K562 (cell line): ENCODE data around the gene SMAGP. TPM values are rescaled to one million over a fixed set of nuclear protein-coding genes. Genes with fewer than 3 reads are reported as not detected.

Experiments
- ARHGAP35 ChIP-seq: fragments of 450-650 bp; IDR thresholded peaks from 2 replicates; pipeline ENCODE4 v1.6.1; 2018; ENCODE audit not compliant: partially characterized antibody
- ARNT ChIP-seq, 2 experiments: fragments of 450-650 bp; IDR thresholded peaks; 2 replicates each; pipeline ENCODE4 v1.6.1; 2016; ENCODE audit warnings: mild to moderate bottlenecking in 1 of 2
- FIP1L1 ChIP-seq: fragments of 200-400 bp; formaldehyde crosslinking; IDR thresholded peaks from 2 replicates; pipeline ENCODE4 v1.6.1; 2018; ENCODE audit warnings: mild to moderate bottlenecking, low read depth, low read length; ENCODE audit not compliant: poor library complexity, severe bottlenecking
- FOXA1 ChIP-seq: fragments of 450-650 bp; IDR thresholded peaks from 2 replicates; pipeline ENCODE4 v1.6.1; 2016; ENCODE audit warnings: mild to moderate bottlenecking, borderline replicate concordance
- GABPB1 ChIP-seq: sonication (generic); formaldehyde crosslinking; IDR thresholded peaks from 2 replicates; pipeline ENCODE4 v1.8.0; 2022; ENCODE audit warnings: mild to moderate bottlenecking, missing genetic modification reagents
- GTF2F1 ChIP-seq: IDR thresholded peaks from 2 replicates; pipeline ENCODE4 v1.6.1; 2011; ENCODE audit warnings: low read depth, low read length, improper control_type of control experiment
- MTA3 ChIP-seq: fragments of 450-650 bp; formaldehyde crosslinking; IDR thresholded peaks from 2 replicates; pipeline ENCODE4 v1.6.1; 2017; ENCODE audit warnings: mild to moderate bottlenecking, borderline replicate concordance
- NR3C1 ChIP-seq: sonication (generic); formaldehyde crosslinking; IDR thresholded peaks from 2 replicates; pipeline ENCODE4 v1.8.1; 2022; ENCODE audit warnings: missing genetic modification reagents
- POLR3G ChIP-seq: IDR thresholded peaks from 2 replicates; pipeline ENCODE4 v1.6.1; 2011; ENCODE audit not compliant: insufficient read length, insufficient replicate concordance; ENCODE audit errors: extremely low read depth
- PYGO2 ChIP-seq: fragments of 450-650 bp; IDR thresholded peaks from 2 replicates; pipeline ENCODE4 v1.6.1; 2016; ENCODE audit warnings: mild to moderate bottlenecking, missing genetic modification characterization, moderate library complexity, missing compliant biosample characterization
- STAG1 ChIP-seq: sonication (generic); formaldehyde crosslinking; IDR thresholded peaks from 2 replicates; pipeline ENCODE4 v1.5.0; 2020; ENCODE audit warnings: missing genetic modification reagents, borderline replicate concordance
- TEAD1 ChIP-seq, 2 experiments: fragments of 450-650 bp in 1 of 2; sonication (generic) in 1 of 2; formaldehyde crosslinking; IDR thresholded peaks; 2 replicates each; pipeline versions ENCODE4 v1.4.0 to v1.8.0; 2020 to 2022; ENCODE audit warnings: mild to moderate bottlenecking in 2 of 2, missing genetic modification reagents in 1 of 2
- U2AF1 ChIP-seq: fragments of 200-400 bp; formaldehyde crosslinking; optimal IDR thresholded peaks from 2 replicates; pipeline ENCODE3; 2017; ENCODE audit warnings: mild to moderate bottlenecking, low read depth, low read length, moderate library complexity
- ZNF561 ChIP-seq: fragments of 450-650 bp; formaldehyde crosslinking; conservative IDR thresholded peaks from 2 replicates; pipeline ENCODE4 v1.4.0; 2020; ENCODE audit warnings: mild to moderate bottlenecking, moderate library complexity
- polyA plus RNA-seq, 8 experiments: library from polyadenylated mRNA; depleted of rRNA in 4 of 8; stranded (reverse) in 5 of 8; unstranded in 3 of 8; fragments of >200 nt; fragmentation: Nextera tagmentation in 2 of 8; fragmentation: Illumina TruSeq in 1 of 8; extraction: Ambion mirVana in 2 of 8; extraction: Trizol in 1 of 8; gene quantifications; 2 replicates each; pipeline versions ENCODE4 v1.2.1 to v1.2.3, GENCODE V29; 2011 to 2014; ENCODE audit warnings: inconsistent platforms in 1 of 8, missing spikeins in 1 of 8
- total RNA-seq, 7 experiments: library from RNA; depleted of rRNA in 6 of 7; stranded (reverse); fragments of >200 nt in 6 of 7; fragmentation: Illumina TruSeq in 2 of 7; extraction: Trizol in 2 of 7; gene quantifications; 2 replicates each; pipeline versions ENCODE4 v1.2.1 to v1.2.3, GENCODE V29; 2011 to 2021; ENCODE audit warnings: low replicate concordance in 1 of 7
- TF ChIP-seq, protein P1 (sequence below): fragments of 450-650 bp; IDR thresholded peaks from 2 replicates; pipeline ENCODE4 v1.6.1; 2017; ENCODE audit warnings: antibody characterized with exemption, mild to moderate bottlenecking
- TF ChIP-seq, protein P2 (sequence below): sonication (generic); formaldehyde crosslinking; IDR thresholded peaks from 2 replicates; pipeline ENCODE4 v1.8.0; 2023; ENCODE audit warnings: mild to moderate bottlenecking, missing genetic modification reagents
- TF ChIP-seq, protein P3 (sequence below): fragments of 450-650 bp; conservative IDR thresholded peaks from 2 replicates; pipeline ENCODE4 v1.6.1; 2016; ENCODE audit warnings: missing genetic modification characterization, low read depth, mild to moderate bottlenecking, missing compliant biosample characterization, moderate library complexity
- TF ChIP-seq, protein P4 (sequence below): fragments of 250-450 bp; sonication (Bioruptor Pico); IDR thresholded peaks from 2 replicates; pipeline ENCODE4 v1.8.0; 2021; ENCODE audit warnings: mild to moderate bottlenecking, moderate library complexity

Gene SMAGP
- total and polyA plus RNA-seq, 9 of the 15 experiments (the other 6 are each of a cell fraction or from before 2014, with no cell fraction given): 23.1 to 62.3 (median 29.9) TPM

DNA sequence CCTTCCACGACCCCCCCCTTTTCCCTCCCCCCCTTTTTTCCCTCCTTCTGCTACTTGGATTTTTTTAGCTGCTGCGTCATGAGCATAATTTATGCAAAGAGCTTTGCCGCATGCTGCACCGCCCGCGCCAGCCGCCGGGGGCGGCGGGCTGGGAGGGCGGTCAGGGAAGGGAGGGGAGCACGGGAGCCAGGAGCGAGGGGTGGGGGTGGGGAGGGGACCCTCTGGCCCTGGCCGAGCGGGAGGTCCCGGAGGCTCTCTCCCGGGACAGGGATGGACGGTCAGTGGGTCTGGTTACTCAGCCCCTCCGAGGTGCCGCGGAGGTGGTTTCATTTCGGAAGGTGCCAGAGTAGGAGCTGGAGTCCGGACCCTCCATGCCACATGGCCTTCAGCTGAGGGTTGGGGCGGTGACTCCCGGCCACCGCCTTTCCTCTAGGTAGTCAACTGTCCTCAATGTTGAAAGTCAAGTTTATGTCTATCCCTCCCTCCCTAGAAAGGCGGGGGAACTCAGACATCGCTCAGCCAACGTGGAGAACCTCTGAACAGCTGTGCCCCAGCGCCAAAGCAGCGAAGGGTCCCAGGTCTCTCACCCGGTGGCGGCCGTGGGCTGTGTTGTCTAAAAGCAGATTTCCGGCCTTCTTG lies 52.1 kb downstream of the SMAGP start, which contains the start of gene POU6F1 (continued):
- no peak for TF ChIP-seq FIP1L1
- TF ChIP-seq, protein P1, sequence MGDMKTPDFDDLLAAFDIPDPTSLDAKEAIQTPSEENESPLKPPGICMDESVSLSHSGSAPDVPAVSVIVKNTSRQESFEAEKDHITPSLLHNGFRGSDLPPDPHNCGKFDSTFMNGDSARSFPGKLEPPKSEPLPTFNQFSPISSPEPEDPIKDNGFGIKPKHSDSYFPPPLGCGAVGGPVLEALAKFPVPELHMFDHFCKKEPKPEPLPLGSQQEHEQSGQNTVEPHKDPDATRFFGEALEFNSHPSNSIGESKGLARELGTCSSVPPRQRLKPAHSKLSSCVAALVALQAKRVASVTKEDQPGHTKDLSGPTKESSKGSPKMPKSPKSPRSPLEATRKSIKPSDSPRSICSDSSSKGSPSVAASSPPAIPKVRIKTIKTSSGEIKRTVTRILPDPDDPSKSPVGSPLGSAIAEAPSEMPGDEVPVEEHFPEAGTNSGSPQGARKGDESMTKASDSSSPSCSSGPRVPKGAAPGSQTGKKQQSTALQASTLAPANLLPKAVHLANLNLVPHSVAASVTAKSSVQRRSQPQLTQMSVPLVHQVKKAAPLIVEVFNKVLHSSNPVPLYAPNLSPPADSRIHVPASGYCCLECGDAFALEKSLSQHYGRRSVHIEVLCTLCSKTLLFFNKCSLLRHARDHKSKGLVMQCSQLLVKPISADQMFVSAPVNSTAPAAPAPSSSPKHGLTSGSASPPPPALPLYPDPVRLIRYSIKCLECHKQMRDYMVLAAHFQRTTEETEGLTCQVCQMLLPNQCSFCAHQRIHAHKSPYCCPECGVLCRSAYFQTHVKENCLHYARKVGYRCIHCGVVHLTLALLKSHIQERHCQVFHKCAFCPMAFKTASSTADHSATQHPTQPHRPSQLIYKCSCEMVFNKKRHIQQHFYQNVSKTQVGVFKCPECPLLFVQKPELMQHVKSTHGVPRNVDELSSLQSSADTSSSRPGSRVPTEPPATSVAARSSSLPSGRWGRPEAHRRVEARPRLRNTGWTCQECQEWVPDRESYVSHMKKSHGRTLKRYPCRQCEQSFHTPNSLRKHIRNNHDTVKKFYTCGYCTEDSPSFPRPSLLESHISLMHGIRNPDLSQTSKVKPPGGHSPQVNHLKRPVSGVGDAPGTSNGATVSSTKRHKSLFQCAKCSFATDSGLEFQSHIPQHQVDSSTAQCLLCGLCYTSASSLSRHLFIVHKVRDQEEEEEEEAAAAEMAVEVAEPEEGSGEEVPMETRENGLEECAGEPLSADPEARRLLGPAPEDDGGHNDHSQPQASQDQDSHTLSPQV: no peak
- TF ChIP-seq GABPB1: peak; percentile 46; the same call in 1 of the 2 replicates
- TF ChIP-seq GTF2F1: no peak
- TF ChIP-seq ZNF561: no peak
- no peak for TF ChIP-seq STAG1 (CRISPR knock-in tag)
- TF ChIP-seq POLR3G: no peak
- no peak for TF ChIP-seq U2AF1
- TF ChIP-seq FOXA1: no peak
- no peak for TF ChIP-seq ARNT (IDR thresholded peaks at IDR 0.05)
- TF ChIP-seq ARHGAP35: no peak
- no peak for TF ChIP-seq TEAD1 (CRISPR knock-in tag; IDR thresholded peaks at IDR 0.05)
- TF ChIP-seq MTA3: no peak; the same call in 1 of the 2 replicates
- TF ChIP-seq, protein P2, sequence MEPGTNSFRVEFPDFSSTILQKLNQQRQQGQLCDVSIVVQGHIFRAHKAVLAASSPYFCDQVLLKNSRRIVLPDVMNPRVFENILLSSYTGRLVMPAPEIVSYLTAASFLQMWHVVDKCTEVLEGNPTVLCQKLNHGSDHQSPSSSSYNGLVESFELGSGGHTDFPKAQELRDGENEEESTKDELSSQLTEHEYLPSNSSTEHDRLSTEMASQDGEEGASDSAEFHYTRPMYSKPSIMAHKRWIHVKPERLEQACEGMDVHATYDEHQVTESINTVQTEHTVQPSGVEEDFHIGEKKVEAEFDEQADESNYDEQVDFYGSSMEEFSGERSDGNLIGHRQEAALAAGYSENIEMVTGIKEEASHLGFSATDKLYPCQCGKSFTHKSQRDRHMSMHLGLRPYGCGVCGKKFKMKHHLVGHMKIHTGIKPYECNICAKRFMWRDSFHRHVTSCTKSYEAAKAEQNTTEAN (CRISPR knock-in tag): no peak
- TF ChIP-seq, protein P3, sequence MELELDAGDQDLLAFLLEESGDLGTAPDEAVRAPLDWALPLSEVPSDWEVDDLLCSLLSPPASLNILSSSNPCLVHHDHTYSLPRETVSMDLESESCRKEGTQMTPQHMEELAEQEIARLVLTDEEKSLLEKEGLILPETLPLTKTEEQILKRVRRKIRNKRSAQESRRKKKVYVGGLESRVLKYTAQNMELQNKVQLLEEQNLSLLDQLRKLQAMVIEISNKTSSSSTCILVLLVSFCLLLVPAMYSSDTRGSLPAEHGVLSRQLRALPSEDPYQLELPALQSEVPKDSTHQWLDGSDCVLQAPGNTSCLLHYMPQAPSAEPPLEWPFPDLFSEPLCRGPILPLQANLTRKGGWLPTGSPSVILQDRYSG (tag): no peak
- TF ChIP-seq NR3C1: no peak
- no peak for TF ChIP-seq PYGO2 (tag)
- TF ChIP-seq, protein P4, sequence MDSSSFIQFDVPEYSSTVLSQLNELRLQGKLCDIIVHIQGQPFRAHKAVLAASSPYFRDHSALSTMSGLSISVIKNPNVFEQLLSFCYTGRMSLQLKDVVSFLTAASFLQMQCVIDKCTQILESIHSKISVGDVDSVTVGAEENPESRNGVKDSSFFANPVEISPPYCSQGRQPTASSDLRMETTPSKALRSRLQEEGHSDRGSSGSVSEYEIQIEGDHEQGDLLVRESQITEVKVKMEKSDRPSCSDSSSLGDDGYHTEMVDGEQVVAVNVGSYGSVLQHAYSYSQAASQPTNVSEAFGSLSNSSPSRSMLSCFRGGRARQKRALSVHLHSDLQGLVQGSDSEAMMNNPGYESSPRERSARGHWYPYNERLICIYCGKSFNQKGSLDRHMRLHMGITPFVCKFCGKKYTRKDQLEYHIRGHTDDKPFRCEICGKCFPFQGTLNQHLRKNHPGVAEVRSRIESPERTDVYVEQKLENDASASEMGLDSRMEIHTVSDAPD (CRISPR knock-in tag): no peak
